ENCODE data around the gene PPP1R36. TPM values are rescaled to one million over a fixed set of nuclear protein-coding genes. Genes with fewer than 3 reads are reported as not detected.

Gene PPP1R36
- total RNA-seq, 1 experiment from 2014 or later, result 0.50 TPM

- WGBS (ENCODE audit: extremely low coverage, insufficient read length, low lambda C conversion rate), result no CpG with 5 or more reads among the region's 1 CpG
- H3K27ac ChIP-seq (ENCODE audit: insufficient read length, low read depth, low read length), result no peak overlapping the region
These were observed 54.2 kb downstream of the PPP1R36 start for GRCh38 chr14:64604001-64604400.

More at GRCh38 chr14:64604001-64604400, 54.2 kb downstream of the PPP1R36 start:
- Histone ChIP-seq H4K91ac (ENCODE audit: insufficient read length, low read depth, low read length) (no peak overlapping the region), H3K18ac (ENCODE audit: insufficient read length, low read depth, low read length) (no peak overlapping the region), H3K79me2 (ENCODE audit: insufficient read depth, low read length) (no peaks in the 10 kb centered on the region), H3K27me3 (ENCODE audit: insufficient read depth, low read length) (no peaks in the 10 kb centered on the region), H3K23ac (ENCODE audit: insufficient read length, low read depth, low read length) (no peak overlapping the region), H3K4ac (ENCODE audit: low read depth, low read length) (no peak overlapping the region), H3K56ac (ENCODE audit: insufficient read length, low read depth, low read length) (no peak overlapping the region), H4K5ac (ENCODE audit: insufficient read length, low read depth, low read length) (no peak overlapping the region), H3K9ac (ENCODE audit: extremely low read depth, insufficient read length, low read length) (no peak overlapping the region), H2BK20ac (ENCODE audit: low read depth, low read length, poor library complexity, severe bottlenecking) (no peak overlapping the region), H3K14ac (ENCODE audit: insufficient read depth, low read length) (no peak overlapping the region), H2BK5ac (ENCODE audit: insufficient read length, low read length) (no peak overlapping the region), H3K4me1 (ENCODE audit: insufficient read depth, low read length) (no peaks in the 10 kb centered on the region), H2BK12ac (ENCODE audit: insufficient read length, low read depth, low read length) (no peak overlapping the region), H2BK15ac (ENCODE audit: low read depth, low read length) (no peak overlapping the region), H3K9me3 (ENCODE audit: control insufficient read depth, low read depth, low read length) (no peaks in the 10 kb centered on the region), H4K8ac (replicated peaks; ENCODE audit: insufficient read length, low read depth, low read length) (no peak overlapping the region), H3K79me1 (ENCODE audit: insufficient read depth, low read depth, low read length, poor library complexity, severe bottlenecking) (no peaks in the 10 kb centered on the region), H2AFZ (ENCODE audit: low read length) (no peak overlapping the region), H4K20me1 (ENCODE audit: control insufficient read depth, insufficient read depth, insufficient read length) (no peaks in the 10 kb centered on the region), H3K23me2 (ENCODE audit: insufficient read length, low read depth, low read length, poor library complexity, severe bottlenecking) (no peaks in the 10 kb centered on the region), H3T11ph (ENCODE audit: low read length) (no peak overlapping the region), H2BK120ac (ENCODE audit: low read depth, low read length, poor library complexity, severe bottlenecking) (no peak overlapping the region), H3K4me2 (ENCODE audit: insufficient read depth, insufficient read length, low read length) (no peak overlapping the region), H2AK5ac (ENCODE audit: insufficient read length, low read length) (no peak overlapping the region)
- H3K9me3 Mint-ChIP-seq, result no peaks in the 10 kb centered on the region
- peaks cover 0 to 4% of the 10 kb centered on the region in 2 experiments; a peak in 2 of 4 replicates for H3K4me1 Mint-ChIP-seq
- H3K27ac Mint-ChIP-seq, result no peak overlapping the region
- H3K4me3 Mint-ChIP-seq, result no peak overlapping the region
- TF ChIP-seq CTCF (conservative IDR thresholded peaks at IDR 0.05), result no peak
- no peaks in the 10 kb centered on the region for H3K36me3 Mint-ChIP-seq (ENCODE audit: insufficient read depth in 1 of 3, low read depth in 3 of 3)
- DNase-seq, result no peak
- H3K27me3 Mint-ChIP-seq (ENCODE audit: low read depth), result peaks cover 3% of the 10 kb centered on the region; the same call in 1 of the 2 replicates

Measured in H9 (cell line).